ENCODE data around the gene ATP6V0D1.
"Not testable (repeated sequence)": the region's sequence is repeated elsewhere in the genome, so short reads cannot be mapped to it uniquely, and the experiment has no call there.

Gene ATP6V0D1

GRCh38 chr16:67504031-67505021 lies 23.4 kb upstream of the ATP6V0D1 start:
- DNase-seq (ENCODE audit: low read depth) = no peak

GRCh38 chr16:67499106-67499505 lies 18.1 kb upstream of the ATP6V0D1 start:
- peak; percentile 21 for DNase-seq (ENCODE audit: low read depth)

- DNase-seq (ENCODE audit: low read depth) = no peak
Measured at GRCh38 chr16:67490335-67491096, 9.6 kb upstream of the ATP6V0D1 start.

- DNase-seq (ENCODE audit: low read depth) = no peak
Measured at GRCh38 chr16:67489401-67490083, 8.6 kb upstream of the ATP6V0D1 start.

GRCh38 chr16:67487561-67487960 lies 6.6 kb upstream of the ATP6V0D1 start:
- DNase-seq (ENCODE audit: low read depth) = not testable (repeated sequence)

GRCh38 chr16:67486805-67487204 lies 5.8 kb upstream of the ATP6V0D1 start:
- no peak for DNase-seq (ENCODE audit: low read depth)

GRCh38 chr16:67483731-67484525 lies 3.0 kb upstream of the ATP6V0D1 start:
- no peak for DNase-seq (ENCODE audit: low read depth)

- no peak for DNase-seq (ENCODE audit: low read depth)
Measured at GRCh38 chr16:67483150-67483549, 2.2 kb upstream of the ATP6V0D1 start, which contains the start of gene AGRP. Gene AGRP, minus strand, starts transcription at chr16:67483547. Its CDS starts 149 bp downstream, at chr16:67483398.

- DNase-seq (ENCODE audit: low read depth) = no peak
Measured at GRCh38 chr16:67482233-67482924, 1.4 kb upstream of the ATP6V0D1 start.

GRCh38 chr16:67481561-67482232 lies 740 bp upstream of the ATP6V0D1 start:
- DNase-seq (ENCODE audit: low read depth) = no peak

GRCh38 chr16:67477960-67478554 lies 2.9 kb downstream of the ATP6V0D1 start:
- no peak for DNase-seq (ENCODE audit: low read depth)

- DNase-seq (ENCODE audit: low read depth) = no peak
Measured at GRCh38 chr16:67474551-67475455, 6.2 kb downstream of the ATP6V0D1 start.

GRCh38 chr16:67471758-67472384 lies 9.1 kb downstream of the ATP6V0D1 start:
- no peak for DNase-seq (ENCODE audit: low read depth)

- DNase-seq (ENCODE audit: low read depth) = no peak
Measured at GRCh38 chr16:67470359-67470758, 10.6 kb downstream of the ATP6V0D1 start.

- no peak for DNase-seq (ENCODE audit: low read depth)
Measured at GRCh38 chr16:67468731-67469130, 12.2 kb downstream of the ATP6V0D1 start.

GRCh38 chr16:67466581-67466980 lies 14.4 kb downstream of the ATP6V0D1 start:
- DNase-seq (ENCODE audit: low read depth) = no peak

GRCh38 chr16:67464565-67464964 lies 16.4 kb downstream of the ATP6V0D1 start:
- DNase-seq (ENCODE audit: low read depth) = no peak

GRCh38 chr16:67463691-67464090 lies 17.3 kb downstream of the ATP6V0D1 start:
- no peak for DNase-seq (ENCODE audit: low read depth)
